HG03521 (cell line): ENCODE results near the gene NUMB.

ENCODE experiments used
- ATAC-seq: cut with Tn5 transposase; IDR thresholded peaks from one replicate; pipeline ENCODE4 v1.9.1; 2021; ENCODE audit warnings: mild to moderate bottlenecking, moderate library complexity; ENCODE audit not compliant: unreplicated experiment

NUMB gene

GRCh38 chr14:73458183-73458976 lies at the start of gene NUMB:
NUMB (minus strand) TSS chr14:73458546; CDS start chr14:73355751, 102,795 bp downstream.
- peak; percentile 93 for ATAC-seq

- no peak for ATAC-seq
Measured at GRCh38 chr14:73503648-73504047, 45.3 kb upstream of the NUMB start.

- no peak for ATAC-seq
Measured at GRCh38 chr14:73502017-73502619, 43.8 kb upstream of the NUMB start.

- ATAC-seq: no peak
Measured at GRCh38 chr14:73500360-73500759, 42.0 kb upstream of the NUMB start.

- ATAC-seq: no peak
Measured at GRCh38 chr14:73494593-73494992, 36.2 kb upstream of the NUMB start.

GRCh38 chr14:73492670-73493069 lies 34.3 kb upstream of the NUMB start:
- no peak for ATAC-seq

- ATAC-seq: no peak
Measured at GRCh38 chr14:73492043-73492552, 33.8 kb upstream of the NUMB start.

- peak; percentile 43 for ATAC-seq
Measured at GRCh38 chr14:73491256-73492042, 33.1 kb upstream of the NUMB start.

GRCh38 chr14:73489481-73490175 lies 31.3 kb upstream of the NUMB start:
- no peak for ATAC-seq

- no peak for ATAC-seq
Measured at GRCh38 chr14:73478684-73479083, 20.3 kb upstream of the NUMB start.

- no peak for ATAC-seq
Measured at GRCh38 chr14:73477618-73478266, 19.4 kb upstream of the NUMB start.

- no peak for ATAC-seq
Measured at GRCh38 chr14:73476451-73476931, 18.1 kb upstream of the NUMB start.

- no peak for ATAC-seq
Measured at GRCh38 chr14:73474952-73475351, 16.6 kb upstream of the NUMB start.

GRCh38 chr14:73472185-73473114 lies 14.1 kb upstream of the NUMB start:
- ATAC-seq: peak; percentile 40

GRCh38 chr14:73471582-73472184 lies 13.3 kb upstream of the NUMB start:
- ATAC-seq: no peak

GRCh38 chr14:73468828-73469375 lies 10.6 kb upstream of the NUMB start:
- no peak for ATAC-seq

GRCh38 chr14:73467800-73468199 lies 9.5 kb upstream of the NUMB start:
- ATAC-seq: no peak

- no peak for ATAC-seq
Measured at GRCh38 chr14:73467377-73467776, 9.0 kb upstream of the NUMB start.
